IPS-18c (cell line): ENCODE measurements around the gene ZBED2.
"Not testable (repeated sequence)": the region's sequence is repeated elsewhere in the genome, so short reads cannot be mapped to it uniquely, and the experiment has no call there.

Source experiments
- H3K4me3 ChIP-seq: 2 replicates; pipeline ENCODE4 v1.7.0; 2013; ENCODE audit warnings: low read depth, mild to moderate bottlenecking, low read length, moderate library complexity; ENCODE audit not compliant: insufficient read depth
- H3K9me3 ChIP-seq: one replicate; pipeline ENCODE4 v1.6.1; 2013; ENCODE audit warnings: mild to moderate bottlenecking, low read length, moderate library complexity; ENCODE audit not compliant: control insufficient read depth, insufficient read depth

ZBED2 gene

GRCh38 chr3:111585217-111585616 is 9.9 kb downstream of the ZBED2 start:
- no peaks in the 10 kb centered on the region for H3K9me3 ChIP-seq
- H3K4me3 ChIP-seq = no peak overlapping the region

GRCh38 chr3:111584744-111585143 is 10.4 kb downstream of the ZBED2 start:
- no peaks in the 10 kb centered on the region for H3K9me3 ChIP-seq
- H3K4me3 ChIP-seq = no peak overlapping the region

- no peaks in the 10 kb centered on the region for H3K9me3 ChIP-seq
- H3K4me3 ChIP-seq = no peak overlapping the region
These were observed 13.0 kb downstream of the ZBED2 start for GRCh38 chr3:111582120-111582474.

GRCh38 chr3:111581403-111582119 is 13.6 kb downstream of the ZBED2 start:
- Histone ChIP-seq H3K4me3 (no peak overlapping the region), H3K9me3 (no peaks in the 10 kb centered on the region)

GRCh38 chr3:111579495-111579894 is 15.7 kb downstream of the ZBED2 start:
- H3K4me3 ChIP-seq = no peak overlapping the region

GRCh38 chr3:111578867-111579266 is 16.3 kb downstream of the ZBED2 start:
- Histone ChIP-seq H3K4me3 (no peak overlapping the region), H3K9me3 (no peaks in the 10 kb centered on the region)

More at GRCh38 chr3:111579495-111579894, 15.7 kb downstream of the ZBED2 start:
- no peaks in the 10 kb centered on the region for H3K9me3 ChIP-seq

GRCh38 chr3:111577798-111578685 is 17.1 kb downstream of the ZBED2 start:
- H3K4me3 ChIP-seq = no peak overlapping the region

GRCh38 chr3:111577113-111577512 is 18.0 kb downstream of the ZBED2 start:
- no peak overlapping the region for H3K4me3 ChIP-seq
- no peaks in the 10 kb centered on the region for H3K9me3 ChIP-seq

More at GRCh38 chr3:111577798-111578685, 17.1 kb downstream of the ZBED2 start:
- no peaks in the 10 kb centered on the region for H3K9me3 ChIP-seq

GRCh38 chr3:111571907-111572460 is 23.2 kb downstream of the ZBED2 start:
- no peaks in the 10 kb centered on the region for H3K9me3 ChIP-seq
- H3K4me3 ChIP-seq = no peak overlapping the region

GRCh38 chr3:111571282-111571681 is 23.9 kb downstream of the ZBED2 start:
- no peaks in the 10 kb centered on the region for H3K9me3 ChIP-seq
- H3K4me3 ChIP-seq = no peak overlapping the region

- Histone ChIP-seq H3K9me3 (no peaks in the 10 kb centered on the region), H3K4me3 (no peak overlapping the region)
These were observed 24.6 kb downstream of the ZBED2 start for GRCh38 chr3:111570404-111571030.

- H3K4me3 ChIP-seq = no peak overlapping the region
- no peaks in the 10 kb centered on the region for H3K9me3 ChIP-seq
These were observed 26.2 kb downstream of the ZBED2 start for GRCh38 chr3:111568911-111569310.

GRCh38 chr3:111568355-111568754 is 26.8 kb downstream of the ZBED2 start:
- H3K4me3 ChIP-seq = no peak overlapping the region
- H3K9me3 ChIP-seq = no peaks in the 10 kb centered on the region

- Histone ChIP-seq H3K9me3 (no peaks in the 10 kb centered on the region), H3K4me3 (no peak overlapping the region)
These were observed 28.3 kb downstream of the ZBED2 start for GRCh38 chr3:111566844-111567243.

- not testable (repeated sequence) for H3K4me3 ChIP-seq, H3K9me3 ChIP-seq
These were observed 33.2 kb downstream of the ZBED2 start for GRCh38 chr3:111561902-111562301.

- H3K4me3 ChIP-seq = no peak overlapping the region
- H3K9me3 ChIP-seq = no peaks in the 10 kb centered on the region
These were observed 46.4 kb downstream of the ZBED2 start for GRCh38 chr3:111548756-111549155.

GRCh38 chr3:111548092-111548491 is 47.1 kb downstream of the ZBED2 start:
- Histone ChIP-seq H3K4me3 (no peak overlapping the region), H3K9me3 (no peaks in the 10 kb centered on the region)
